HG03045 (cell line): ENCODE measurements around the gene LIPC.

Experiments used
- ATAC-seq: cut with Tn5 transposase; IDR thresholded peaks from one replicate; pipeline ENCODE4 v1.9.1; 2021; ENCODE audit warnings: mild to moderate bottlenecking, moderate library complexity; ENCODE audit not compliant: unreplicated experiment

Gene LIPC

DNA sequence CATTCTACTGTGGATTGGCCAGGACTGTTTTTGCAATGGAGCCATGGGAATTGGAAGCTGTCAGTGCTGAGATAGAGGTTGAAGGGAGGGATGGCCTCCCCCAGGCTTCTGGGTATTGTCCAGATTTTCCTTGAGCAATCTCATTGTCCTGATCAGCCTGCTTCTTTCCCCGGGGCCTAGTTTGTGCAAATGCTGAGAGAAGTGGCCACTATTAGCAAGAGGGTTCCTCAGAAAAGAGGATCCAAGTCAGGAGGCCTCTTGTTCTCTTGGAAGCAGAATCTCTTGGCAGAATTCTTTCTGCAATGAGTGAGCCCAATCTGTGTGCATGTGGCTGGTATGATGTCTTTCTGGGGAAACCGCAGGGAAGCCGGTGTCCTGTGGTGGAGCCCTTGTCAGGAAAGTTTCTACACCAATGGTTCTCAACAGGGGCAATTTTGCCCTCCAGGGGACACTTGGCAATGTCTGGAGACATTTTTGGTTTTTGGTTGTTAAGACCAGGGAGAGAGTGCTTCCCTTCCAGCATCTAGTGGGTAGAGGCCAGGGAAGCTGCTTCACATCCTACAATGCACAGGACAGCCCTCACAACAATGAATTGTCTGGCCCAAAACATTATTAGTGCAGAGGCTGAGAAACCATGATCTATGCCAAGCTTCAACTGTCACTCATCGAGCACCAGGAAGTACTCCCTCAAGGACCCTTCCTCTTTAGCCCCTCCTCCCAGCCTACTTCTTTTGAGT lies 2.0 kb downstream of the LIPC start:
- no peak for ATAC-seq

DNA sequence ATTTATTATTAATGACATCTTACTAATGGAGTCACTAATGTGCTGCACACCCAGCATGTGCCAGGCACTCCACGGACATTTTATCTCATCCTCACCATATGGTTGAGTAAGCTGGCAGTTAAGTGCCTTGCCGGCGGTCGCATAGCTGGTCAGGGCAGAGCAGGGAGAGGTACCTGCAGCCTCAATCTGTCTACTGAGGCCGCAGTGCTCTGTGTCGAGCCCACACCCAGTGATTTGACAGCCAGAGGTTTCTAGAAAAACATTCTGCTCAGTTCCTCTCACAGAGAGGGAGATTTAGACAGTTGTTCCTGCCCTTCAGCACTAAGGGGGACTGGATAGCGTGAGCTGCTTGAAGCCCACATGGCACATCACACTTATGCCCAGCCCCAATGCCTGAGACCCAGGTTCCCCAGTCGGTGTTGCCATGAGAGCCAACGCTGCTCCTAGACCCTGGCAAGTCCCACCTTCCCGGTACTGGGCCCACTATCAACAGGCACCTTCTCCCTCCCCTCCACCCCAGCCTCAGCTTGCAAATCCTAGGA lies 2.6 kb downstream of the LIPC start:
- ATAC-seq, result no peak

DNA sequence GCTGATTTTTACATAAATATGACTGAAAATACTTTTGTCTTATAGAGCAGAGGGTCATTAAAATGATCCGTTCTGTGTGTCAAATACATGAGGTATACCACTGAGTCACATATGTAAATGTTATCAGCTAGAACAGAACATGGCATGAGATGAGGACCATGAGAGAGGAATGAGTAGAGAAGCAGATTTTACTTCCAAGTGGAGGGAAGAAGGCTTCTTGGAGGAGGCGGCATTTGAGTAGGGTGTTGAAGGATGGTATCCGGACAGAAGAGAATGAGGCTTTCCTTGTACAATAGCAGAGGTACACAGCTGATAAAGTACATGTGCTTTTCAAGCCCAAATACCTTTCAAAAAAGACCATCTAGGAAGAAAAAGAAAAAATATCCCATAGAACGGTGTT lies 4.8 kb downstream of the LIPC start:
- no peak for ATAC-seq

DNA sequence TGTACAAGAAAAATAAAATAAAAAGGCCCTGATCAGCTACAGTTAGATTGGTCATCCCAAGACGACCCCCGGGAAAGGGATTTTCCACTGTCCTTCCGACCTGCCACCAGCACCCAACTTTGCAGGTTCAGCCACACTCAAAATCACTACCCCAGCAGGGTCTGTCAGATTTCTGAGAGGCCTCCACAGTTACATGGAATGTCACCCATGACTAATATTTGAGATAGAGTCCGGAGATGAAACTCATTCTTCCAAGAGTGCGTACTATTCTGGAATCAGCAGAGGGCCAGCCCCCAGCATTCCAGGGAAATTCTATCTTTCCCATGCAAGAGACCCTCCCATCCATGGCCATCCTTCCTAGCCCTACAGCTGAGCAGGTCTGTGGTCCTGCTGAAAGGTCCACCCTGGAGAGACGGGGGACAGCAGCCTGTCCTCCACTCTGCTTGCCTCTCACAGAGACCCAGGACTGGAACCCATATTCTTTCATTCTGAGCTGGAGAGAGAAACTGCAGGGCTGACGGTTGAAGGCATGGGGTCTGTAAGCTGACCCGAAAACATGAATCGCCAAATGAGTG lies 5.8 kb downstream of the LIPC start:
- ATAC-seq, result no peak

DNA sequence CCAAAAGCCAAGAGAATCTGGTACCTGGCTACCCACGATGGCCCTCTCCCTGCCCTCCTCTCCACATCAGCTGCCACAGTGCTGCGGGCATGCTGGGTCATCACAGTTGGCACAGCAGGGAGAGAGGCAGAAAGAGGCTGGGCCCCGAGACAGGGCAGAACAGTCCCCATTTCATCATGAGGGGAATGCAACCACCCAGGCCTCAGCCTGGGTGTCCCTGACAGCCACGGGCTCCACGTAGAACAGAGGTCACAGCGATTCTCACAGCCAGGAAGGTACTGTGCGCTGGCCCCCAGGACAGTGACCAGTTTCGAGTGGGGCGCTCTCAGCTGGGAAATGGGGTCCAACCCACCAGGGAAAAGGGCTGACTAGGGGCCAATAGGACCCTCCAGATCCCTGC lies 6.3 kb downstream of the LIPC start:
- no peak for ATAC-seq

DNA sequence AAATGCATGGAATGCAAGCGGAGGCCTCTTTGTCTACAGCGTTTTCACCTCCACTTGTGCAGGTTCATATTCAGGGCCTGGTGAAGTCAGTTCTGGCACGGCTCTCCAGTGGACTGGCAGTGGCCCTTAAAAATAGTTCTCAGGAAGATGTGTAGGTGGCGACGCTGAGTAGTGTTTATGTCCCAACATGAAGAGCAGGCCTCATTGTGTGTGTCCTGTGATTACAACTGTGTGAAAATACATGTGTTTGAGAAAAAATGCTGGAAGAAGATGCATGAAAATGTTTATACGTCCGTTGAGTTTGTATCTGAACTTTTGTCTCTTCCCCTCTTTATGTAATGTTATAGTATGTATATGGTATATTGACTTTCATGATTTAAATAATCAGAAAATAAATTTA lies 7.2 kb downstream of the LIPC start:
- no peak for ATAC-seq

DNA sequence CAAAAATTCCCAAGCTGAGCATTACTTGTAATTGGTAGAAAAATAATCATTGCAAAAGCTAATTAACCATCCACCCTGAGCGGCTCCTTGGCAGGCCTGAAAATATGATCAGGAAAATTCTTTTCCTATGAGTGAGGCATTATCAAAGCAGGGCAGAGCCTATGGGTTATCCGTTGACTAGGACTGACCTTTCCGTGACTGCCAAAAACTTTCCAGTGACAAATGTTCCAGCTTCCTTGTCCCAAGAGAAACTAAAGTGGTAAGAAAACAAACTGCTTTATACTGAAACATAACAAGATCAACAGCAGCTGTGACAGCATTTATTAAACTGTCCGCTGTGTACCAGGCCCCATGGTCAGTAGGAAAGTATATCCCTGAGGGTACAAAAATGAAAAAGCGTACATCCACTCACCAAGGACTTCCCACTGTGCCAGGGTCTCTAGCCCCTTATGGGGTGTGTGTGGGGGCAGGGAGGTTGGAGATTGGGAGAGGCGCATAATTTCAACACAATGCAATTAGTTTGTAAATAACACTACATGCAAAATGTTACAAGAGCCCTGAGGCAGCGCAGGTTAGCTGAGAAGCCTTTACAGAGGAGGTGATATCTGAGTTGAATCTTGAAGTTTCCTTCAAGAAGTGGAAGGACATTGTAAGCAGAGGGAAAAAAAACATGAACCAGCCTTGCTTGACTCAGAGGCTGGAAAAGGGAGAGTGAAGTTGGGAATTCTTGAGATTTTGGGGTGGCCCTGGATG lies 8.5 kb downstream of the LIPC start:
- ATAC-seq, result no peak

DNA sequence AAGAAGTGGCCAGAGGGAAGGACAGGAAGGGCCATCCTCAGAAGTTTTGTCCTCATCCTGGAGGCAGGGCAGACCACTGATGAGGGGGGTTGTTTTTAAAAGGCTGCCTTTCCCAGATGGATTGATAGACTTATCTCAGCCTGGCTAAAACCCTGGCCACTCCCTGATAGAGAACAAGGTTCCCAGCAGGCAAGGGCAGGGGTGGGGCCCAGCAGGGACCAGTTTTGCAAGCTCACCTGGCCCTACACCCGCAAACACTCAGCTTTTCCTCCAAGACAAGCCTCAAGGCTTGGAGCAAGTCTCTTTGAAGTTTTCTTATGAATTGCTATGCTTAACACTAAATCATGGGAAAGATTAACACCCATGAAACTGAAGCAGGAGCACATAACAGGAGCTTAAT lies 9.1 kb downstream of the LIPC start:
- ATAC-seq, result no peak

DNA sequence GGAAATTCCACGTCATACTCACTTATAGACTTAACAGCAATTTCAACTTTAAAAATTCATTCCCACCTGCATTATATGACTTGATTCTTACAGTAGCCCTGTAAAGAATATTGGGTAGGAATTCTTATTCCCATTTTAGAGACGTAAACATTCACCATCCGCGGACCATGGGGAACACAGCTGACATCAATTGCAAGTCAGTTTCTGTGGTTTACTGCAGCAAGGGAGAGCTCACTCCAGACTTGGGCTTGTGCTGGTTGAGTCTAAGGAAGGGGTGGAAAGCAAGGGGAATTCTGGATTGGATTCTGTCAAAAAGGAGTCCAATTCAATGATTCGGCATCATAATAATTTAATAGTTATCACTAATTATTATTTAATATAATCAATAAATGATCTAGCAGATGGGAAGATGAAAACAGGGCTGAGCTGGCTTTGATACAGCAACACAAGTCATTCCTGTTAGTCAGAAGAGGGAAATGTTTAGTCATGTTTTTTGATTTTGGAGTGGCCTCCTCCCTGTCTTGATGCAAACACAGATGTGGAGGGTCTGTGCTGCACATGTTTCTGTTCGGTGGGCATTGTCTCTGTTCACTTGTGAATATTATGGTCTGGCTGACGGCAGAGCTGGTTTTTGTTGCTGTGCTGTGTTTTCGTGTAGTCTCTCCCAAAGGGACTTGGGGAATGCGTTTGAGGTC lies 9.7 kb downstream of the LIPC start:
- no peak for ATAC-seq

DNA sequence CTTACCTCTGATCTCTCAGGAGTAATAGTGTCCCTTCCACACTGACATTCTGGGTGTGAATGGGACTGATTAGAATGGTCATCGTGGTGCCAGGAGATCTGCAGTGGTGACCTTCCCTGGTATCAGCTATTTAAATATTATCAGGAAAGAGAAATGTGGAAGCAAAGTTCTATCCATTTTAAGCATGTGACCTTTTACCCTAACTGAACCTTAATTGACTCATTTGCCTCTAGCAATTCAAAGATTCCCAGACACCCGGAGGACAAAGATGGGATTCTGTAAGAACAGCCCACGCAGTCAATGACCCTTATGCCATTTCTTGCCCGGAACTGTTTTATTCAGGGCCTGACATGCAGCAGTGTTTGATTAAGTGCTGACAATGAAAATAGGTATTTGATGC lies 10.3 kb downstream of the LIPC start:
- no peak for ATAC-seq

DNA sequence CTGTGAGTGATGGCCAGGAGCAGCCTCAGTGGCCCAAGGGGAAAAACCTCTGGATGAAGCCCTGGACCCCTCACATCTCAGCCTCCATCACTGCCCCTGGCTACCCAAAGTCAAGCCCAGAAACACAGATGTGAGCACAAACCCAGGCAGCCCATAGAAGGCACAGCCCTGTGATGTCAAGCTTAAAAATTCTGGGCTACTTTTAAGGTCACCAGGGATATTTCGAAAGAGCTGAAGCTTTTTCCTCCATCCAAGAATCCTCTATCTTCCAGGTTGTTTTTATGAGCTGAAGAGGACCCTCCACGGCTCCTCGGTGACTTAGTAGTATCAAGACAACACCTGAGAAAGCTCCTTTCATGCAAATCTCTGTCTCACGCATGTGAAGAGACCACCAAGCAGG lies 11.5 kb downstream of the LIPC start:
- ATAC-seq, result no peak

DNA sequence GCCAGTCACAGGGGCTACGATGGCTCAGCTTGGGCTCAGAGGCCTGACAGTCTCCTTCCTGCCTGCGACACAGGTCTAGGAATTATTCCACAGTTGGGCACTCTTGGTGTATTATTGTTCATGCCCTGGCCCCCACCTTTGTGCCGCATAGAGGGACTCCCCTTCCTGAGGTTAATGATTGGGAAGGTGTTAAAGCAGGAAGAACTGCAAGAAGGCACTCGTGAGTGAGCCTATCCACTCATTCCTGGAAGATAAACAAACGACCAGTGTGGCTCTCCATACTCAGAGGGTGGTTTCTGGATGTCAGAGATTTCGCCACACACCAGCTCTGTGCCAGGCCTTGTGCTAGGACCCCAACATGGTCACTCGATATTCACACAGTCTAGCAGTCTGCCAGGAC lies 12.3 kb downstream of the LIPC start:
- no peak for ATAC-seq

DNA sequence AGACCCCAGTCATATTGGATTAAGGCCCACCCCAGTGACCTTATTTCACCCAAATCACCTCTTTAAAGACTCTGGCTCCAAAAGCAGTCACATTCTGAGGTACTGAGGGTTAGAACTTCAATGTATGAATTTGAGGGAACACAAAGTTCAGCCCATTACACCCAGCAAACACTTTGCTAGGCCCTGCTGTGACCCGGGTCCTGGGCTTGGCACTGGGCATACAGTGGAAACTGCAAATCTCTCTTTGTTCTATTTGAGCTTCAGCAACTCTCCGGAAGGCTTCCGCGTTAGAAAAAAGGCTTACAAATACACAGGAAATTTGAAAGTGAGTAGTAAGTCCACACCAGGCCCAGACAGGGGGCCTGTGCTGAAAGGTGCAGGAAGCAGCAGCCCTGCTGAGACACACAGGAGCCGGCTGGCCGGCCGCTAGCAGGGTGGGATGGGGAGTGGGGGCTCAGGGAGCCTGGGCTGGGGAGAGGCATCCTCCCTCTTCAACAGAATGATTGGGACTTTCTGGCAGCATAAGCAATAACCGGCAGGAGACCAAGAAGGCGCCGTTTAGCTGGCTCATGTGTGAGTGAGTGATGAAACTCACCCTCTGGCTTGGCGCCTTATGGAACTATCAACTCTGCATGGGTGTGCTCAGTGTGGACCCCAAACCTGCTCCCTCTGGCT lies 13.0 kb downstream of the LIPC start:
- no peak for ATAC-seq

DNA sequence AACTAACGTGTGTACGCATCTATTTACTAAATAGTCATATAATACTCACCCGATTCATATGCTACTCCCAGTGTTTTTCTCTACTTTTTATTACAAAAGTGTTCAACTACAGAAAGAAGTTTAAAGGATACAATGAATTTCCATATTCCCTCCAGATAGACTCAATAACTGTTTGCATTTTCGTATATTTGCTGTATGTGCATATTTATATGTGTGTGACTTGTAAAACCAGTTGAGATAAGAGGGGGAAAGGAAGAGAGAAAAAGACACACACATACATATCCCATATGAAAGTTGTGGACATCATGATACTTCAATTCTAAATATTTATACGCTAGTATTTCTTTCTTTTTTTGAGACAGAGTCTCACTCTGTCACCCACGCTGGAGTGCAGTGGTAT lies 14.1 kb downstream of the LIPC start:
- no peak for ATAC-seq

DNA sequence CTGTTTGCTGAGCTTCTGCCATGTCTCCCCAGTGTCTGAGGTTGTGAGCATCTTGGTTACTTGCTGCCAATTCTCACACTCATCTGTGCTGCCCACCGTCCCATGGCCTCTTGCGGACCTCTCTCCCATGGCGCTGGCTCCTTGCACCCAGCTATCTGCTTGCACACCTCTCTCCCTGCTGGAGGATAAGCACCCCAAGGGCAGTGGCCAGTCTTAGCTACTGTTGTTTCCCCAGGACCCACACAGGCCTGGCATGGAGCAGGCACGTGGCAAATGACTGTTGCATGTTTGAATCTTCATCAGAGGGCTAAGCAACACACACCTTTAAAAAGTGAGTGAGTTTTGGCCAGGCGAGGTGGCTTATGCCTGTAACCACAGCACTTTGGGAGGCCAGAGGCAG lies 14.7 kb downstream of the LIPC start:
- no peak for ATAC-seq

DNA sequence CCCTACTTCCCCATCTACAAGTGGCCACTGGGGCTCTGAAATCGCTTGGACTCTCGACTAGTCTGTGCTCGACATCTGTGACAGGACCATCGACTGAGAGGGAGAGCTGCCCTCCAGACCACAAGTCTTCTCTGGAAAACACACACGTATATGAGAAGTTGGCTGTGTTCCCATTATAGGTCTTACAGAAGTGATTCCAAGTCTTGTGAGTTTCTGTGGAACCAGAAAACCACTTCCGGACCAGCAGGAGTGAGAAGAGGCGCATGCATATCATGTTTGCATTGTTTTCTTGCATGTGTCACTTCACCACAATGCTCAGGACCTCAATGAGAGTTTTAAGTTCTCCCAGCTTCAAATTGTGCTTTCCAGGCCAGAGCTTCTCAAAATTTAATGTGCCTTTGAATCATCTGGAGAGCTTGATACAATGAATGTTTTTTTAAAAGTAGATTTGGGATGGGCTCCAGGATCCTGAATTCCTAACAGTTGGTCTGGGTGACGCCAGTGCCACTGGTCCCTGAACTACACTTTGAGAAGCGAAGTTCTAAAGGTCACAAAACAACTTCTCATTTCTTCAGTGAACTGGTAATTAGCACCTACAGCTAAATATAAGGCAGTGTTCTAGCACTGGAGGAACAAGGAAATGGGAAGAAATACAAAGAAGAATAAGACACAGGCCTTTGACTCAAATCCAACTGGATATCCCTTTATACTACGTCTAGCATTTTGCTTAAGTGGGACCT lies 15.7 kb downstream of the LIPC start:
- no peak for ATAC-seq

DNA sequence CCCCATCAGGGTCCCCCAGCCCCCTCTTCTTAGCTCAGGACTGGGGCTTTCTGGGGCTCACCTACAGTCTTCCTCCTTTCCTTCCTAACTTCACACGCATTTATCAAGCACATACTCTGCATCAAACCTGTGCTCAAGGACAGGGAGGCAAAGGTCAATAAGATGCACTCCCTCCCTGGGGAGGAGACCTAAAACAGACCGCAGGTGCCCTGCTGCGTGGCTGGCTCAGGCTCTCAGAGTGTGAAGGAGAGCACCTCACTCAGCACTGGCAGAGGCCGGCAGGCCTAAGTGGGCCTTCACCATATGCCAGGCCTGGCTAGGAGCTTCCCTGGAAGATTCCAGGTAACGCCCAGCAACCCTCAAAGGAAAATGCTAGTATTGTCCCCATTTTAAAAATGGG lies 16.5 kb downstream of the LIPC start:
- no peak for ATAC-seq

DNA sequence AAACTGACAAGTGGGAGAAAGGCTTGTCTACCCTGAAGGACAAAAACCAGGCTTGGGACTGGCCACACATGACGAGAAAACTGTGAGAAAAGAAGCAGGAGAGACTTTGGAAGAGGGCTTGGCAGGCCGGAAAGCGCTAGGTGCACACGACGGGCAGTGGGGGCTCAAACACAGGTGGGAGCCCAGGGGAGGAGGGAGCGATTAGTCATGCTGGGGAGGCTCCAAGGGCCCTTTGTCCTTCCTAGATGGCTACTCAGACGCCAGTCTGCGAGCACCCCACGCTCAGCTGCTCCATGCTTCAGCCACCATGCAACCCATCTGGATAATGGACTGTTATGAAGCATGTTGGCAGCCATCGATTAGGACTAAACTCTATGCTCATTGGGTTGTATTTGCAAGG lies 17.1 kb downstream of the LIPC start:
- no peak for ATAC-seq

DNA sequence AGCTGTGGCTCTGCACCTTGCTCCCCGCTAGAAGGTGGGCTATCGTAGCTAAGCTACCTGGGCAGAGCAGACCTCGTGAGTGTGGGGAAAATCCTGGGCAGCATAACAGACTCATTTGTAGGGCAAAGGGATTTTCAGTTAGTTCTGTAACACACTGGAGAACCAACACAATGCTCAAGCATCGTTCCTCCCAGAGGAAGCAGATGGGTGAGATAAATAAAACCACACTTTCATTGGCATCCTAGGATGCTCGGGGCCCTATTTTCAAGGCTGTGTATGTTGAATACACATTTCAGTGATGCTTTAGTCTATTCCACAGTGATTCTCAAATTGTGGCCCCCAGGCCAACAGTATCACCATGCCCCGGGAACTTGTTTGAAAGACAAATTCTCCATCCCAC lies 20.0 kb downstream of the LIPC start:
- ATAC-seq, result no peak

DNA sequence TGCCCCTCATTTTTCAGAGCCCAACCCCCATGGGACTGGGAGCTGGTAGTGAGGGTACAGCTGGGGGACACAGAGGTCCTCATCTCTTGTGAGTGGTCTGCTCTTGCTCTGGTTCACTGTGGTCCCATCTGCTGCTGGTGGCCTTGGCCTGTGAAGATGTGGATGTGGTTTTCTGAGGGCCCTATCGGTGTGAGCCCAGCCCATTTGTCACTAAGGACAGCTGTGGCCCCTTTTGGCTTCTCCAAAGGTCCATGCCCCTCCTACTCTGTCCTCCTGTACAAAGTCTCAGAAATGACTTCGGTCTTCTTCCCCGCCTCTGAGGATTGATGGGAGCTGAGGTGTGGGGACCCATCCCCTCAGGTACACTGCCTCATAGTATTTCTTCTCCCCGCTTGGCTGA lies 21.0 kb downstream of the LIPC start:
- no peak for ATAC-seq
